Ovary (tissue), 3 donors: ENCODE results near the gene PI4KA.

Source experiments
- CTCF ChIP-seq, 3 donors: fragments of 450-650 bp in 2 of 3; fragments of 200-600 bp in 1 of 3; IDR thresholded peaks; one replicate each; pipeline versions ENCODE4 v1.5.1 to v1.8.0; 2016 to 2022; ENCODE audit warnings: antibody characterized with exemption in 3 of 3, mild to moderate bottlenecking in 1 of 3
- POLR2A ChIP-seq: fragments of 450-650 bp; IDR thresholded peaks from one replicate; pipeline ENCODE4 v1.6.1; 2017; ENCODE audit warnings: antibody characterized with exemption, mild to moderate bottlenecking, moderate library complexity
- donor health status: DM: no; HTN: no; CAD: no.

- TF ChIP-seq CTCF (IDR thresholded peaks at IDR 0.05) (no peak), POLR2A (no peak)
These were observed 113.5 kb downstream of the PI4KA start for GRCh38 chr22:20745119-20745518.
